NCI-H748 treated with DMSO at 0.1 percent for 48 hours (cell line): ENCODE data around the gene TMEM131.

Experiments used
- DNase-seq: peaks from one replicate; lab custom pipeline; 2025; lab: John Stamatoyannopoulos, UW

Gene TMEM131

GRCh38 chr2:97738179-97739019 lies 257.3 kb downstream of the TMEM131 start:
- DNase-seq, result no peak

GRCh38 chr2:97737421-97738178 lies 258.1 kb downstream of the TMEM131 start:
- no peak for DNase-seq

- no peak for DNase-seq
These were observed 259.0 kb downstream of the TMEM131 start for GRCh38 chr2:97736608-97737330.

GRCh38 chr2:97736185-97736584 lies 259.6 kb downstream of the TMEM131 start:
- no peak for DNase-seq

DNA sequence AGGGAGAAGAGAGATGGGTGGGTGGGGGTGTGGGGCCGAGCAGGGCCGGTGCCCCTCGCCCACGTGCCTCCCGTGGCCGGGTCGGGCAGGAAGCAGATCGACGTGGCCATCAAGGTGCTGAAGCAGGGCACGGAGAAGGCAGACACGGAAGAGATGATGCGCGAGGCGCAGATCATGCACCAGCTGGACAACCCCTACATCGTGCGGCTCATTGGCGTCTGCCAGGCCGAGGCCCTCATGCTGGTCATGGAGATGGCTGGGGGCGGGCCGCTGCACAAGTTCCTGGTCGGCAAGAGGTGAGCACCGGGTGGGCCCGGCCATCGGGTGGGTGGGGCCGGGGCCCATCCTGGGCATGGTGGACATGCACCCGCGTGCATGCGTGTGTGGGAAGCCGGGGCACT lies 260.6 kb downstream of the TMEM131 start:
- DNase-seq, result no peak

GRCh38 chr2:97734061-97735051 lies 261.4 kb downstream of the TMEM131 start:
- no peak for DNase-seq

GRCh38 chr2:97733341-97734035 lies 262.3 kb downstream of the TMEM131 start:
- no peak for DNase-seq

- DNase-seq, result no peak
These were observed 263.1 kb downstream of the TMEM131 start for GRCh38 chr2:97732436-97733340.

DNA sequence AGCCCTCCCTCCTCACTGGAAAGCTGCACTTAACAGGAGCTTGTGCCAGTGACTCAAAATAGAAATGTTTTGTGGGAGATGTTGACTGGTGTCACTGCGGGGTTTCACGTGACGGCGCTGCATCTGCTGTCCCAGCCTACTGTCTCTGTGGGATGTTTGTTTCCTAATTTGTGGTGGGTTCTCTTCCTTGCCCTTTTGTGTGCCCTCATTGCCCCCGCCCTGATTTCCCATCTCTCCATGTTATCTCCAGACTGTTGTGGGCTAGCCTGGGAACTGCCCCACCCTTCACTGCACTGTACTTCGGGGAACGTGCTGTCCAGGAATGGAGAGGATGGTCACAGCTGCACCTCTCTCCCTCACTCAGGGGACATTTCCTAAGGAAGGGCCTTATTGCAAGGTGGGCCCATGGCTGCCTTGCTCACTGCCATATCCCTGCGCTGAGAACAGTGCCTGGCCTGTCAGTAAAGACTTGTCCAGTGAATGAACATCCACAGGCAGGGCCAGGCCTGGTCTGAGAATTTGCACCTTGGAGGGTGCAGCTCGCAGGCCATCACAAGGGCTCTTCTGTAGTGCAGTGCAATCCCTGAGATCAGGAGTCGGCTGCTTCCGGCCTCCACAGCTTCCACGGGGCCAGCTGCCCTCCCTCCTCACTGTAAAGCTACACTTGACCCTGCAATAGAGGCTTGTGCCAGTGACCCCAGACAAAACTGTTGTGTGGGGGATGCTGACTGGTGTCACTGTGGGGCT lies 264.3 kb downstream of the TMEM131 start:
- no peak for DNase-seq

- no peak for DNase-seq
These were observed 265.5 kb downstream of the TMEM131 start for GRCh38 chr2:97730245-97730644.

DNA sequence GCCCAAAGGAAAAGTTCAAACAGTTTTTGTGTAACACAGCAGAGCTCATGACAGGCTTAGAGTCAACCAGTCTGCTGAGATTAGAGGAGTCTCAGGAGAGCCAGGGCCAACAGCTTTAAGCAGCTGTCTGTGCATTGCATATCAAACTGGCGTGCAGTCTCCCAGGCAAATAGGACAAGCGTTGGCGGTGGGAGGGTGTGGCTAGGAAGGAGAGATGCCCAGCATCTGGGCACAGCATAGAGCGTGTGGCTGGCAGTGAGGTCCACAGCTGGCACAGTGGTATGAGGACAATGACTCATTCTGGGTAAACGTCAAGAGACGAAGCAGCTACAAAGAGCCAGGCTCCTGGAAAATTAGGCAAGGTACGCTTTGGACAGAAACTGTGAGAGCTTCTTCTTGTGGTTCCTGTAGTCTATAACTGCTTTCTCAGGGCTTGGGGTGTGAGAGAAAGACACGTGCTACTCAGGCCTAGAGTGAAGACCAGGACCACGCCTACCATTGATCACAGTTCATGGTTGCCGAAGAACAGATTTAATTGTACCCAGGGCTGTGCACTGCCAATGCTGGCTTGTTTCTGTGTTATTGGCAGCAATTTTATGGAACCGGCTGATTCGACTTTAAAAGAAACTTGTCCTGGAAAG lies 267.5 kb downstream of the TMEM131 start:
- no peak for DNase-seq

DNA sequence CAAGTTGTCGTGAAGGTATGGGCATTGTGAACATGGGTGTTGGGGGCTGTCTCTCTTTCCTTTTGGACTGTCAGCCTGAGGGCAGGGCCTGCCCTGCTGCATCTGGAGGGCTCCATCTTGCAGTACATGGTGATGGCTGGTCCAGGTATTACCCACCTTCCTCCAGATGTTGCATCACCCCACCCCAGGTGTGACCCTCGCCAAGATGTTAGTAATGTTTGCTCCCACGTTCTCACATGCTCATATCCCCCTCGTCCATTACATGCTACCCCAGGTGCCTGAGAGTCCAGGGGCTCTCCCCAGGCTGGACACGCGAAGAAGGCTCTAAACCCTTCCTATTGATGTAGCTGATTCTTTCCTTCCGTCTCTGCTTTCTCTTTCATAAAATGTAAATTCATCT lies 268.5 kb downstream of the TMEM131 start:
- DNase-seq, result no peak

GRCh38 chr2:97726261-97727064 lies 269.3 kb downstream of the TMEM131 start:
- no peak for DNase-seq

DNA sequence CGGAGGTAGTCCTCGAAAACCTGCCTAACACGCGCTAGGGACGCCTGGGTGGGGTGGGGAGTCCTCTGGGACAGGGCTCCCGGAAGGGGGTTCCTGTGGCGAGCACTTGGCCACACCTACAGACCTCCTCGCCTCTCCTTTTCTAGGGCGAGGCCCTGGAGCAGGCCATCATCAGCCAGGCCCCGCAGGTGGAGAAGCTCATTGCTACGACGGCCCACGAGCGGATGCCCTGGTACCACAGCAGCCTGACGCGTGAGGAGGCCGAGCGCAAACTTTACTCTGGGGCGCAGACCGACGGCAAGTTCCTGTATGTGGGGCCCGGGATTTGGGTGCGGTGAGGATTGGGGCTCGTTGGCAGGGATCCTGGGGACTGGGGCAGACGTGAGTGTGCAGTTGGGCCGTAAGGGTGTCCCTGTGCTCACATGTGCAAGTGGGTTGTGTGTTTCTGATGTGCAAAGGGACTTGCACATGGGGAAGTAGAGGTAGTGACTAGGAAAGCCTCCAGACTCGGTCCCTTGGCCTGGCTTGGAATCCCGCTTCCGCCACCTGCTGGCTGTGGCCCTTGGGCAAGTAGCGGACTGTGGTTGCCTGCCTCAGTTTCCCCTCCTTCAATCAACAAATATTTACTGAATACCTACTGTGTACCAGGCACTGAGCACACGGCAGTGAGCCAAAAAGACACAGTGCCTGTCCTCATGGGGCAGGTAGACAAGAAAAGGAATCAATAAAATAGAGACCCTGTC lies 270.6 kb downstream of the TMEM131 start:
- no peak for DNase-seq

GRCh38 chr2:97724501-97724900 lies 271.2 kb downstream of the TMEM131 start:
- no peak for DNase-seq

GRCh38 chr2:97724073-97724410 lies 271.7 kb downstream of the TMEM131 start:
- DNase-seq, result no peak
